ENCODE data around the gene EFNA5.
"Not testable (repeated sequence)": the region's sequence is repeated elsewhere in the genome, so short reads cannot be mapped to it uniquely, and the experiment has no call there.

EFNA5 gene

DNA sequence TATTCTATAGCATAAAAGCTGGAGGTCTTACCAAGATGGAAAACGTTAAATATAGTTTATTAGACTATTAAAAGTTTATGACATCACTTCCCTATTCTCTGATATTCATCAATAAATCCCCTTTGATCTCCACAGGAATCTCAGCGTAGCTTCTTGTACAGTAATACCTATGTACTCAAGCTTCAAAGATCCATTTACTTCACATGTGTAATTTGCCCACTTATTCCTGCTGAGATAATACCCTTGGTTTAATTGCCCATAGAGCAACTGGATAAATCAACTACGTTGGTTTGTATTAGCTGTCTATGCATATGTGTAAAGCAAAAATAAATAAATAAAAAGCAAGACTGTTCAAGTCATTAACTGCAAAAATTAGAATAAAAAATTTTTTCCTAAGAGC, 219.7 kb downstream of the EFNA5 start:
- DNase-seq: no peak

DNA sequence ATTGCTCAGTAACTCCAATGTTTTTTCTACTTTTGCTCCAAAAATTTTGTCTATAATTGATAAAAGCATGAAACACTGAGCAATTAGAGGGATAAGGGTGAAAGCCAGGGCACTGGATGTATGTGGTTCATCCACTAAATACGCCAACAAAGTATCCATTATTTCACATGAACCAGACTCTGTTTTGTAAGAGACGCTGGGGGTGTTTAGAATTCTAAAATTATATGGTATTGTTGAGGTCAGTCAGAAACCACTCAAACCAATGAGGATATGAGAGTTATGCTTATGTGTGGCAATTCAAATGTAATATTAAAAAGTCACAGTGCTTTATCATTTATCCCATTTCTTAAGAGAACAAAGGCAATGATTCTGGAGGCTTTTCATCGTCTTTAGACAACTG, 220.2 kb downstream of the EFNA5 start:
- no peak for DNase-seq

DNA sequence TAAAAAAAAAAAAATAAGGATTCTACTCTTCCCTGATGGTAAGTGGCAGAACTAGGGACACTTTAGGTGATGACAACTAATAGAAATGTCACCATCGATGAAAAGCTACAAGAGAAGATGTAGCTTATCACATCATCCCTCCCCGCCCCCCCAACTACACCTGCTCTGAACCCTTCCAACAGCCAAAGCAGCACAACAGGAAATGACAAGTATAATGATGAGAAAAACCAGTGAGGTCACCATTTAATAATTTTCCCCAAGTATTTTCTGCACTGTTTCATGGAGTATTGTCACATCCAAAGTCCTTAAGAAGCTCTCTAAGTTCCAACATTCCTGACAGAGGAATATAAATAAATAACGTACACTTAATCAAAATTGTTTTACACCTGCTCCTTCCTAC, 221.4 kb downstream of the EFNA5 start:
- no peak for DNase-seq

DNA sequence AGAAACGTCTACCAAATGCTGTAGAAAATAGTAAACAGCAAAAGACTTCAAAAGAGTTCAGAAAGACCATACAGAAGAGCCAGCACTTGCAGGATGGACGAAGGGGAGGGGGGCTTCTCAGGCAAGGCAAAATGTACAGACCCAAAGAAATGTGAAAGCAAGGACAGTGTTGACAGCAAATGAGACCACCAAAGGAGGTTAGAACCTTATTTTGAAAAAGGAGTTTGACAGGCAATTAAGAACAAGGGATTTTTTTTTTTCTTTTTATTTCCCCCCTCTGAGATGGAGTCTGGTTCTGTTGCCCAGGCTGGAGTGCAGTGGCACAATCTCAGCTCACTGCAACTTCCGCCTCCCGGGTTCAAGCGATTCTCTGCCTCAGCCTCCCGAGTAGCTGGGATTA, 223.2 kb downstream of the EFNA5 start:
- no peak for DNase-seq

DNA sequence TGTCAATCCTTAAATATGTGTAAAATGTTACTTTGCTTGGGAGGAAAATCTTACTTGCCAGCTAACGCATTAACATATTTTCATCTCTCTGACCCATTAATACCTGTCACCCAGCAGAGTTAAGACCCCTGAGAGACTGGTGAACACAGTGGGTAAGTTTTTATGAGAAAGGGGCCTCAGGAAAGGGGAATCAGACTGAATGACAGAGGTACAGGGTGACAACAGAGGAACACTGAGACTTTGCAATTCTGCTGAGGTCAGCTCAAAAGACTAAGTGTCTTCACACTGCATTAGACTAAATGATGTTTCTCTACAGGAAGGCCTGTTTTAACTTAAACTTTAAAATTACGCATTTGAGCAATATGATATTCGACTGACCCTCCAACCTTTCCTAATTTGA, 223.8 kb downstream of the EFNA5 start:
- no peak for DNase-seq

DNA sequence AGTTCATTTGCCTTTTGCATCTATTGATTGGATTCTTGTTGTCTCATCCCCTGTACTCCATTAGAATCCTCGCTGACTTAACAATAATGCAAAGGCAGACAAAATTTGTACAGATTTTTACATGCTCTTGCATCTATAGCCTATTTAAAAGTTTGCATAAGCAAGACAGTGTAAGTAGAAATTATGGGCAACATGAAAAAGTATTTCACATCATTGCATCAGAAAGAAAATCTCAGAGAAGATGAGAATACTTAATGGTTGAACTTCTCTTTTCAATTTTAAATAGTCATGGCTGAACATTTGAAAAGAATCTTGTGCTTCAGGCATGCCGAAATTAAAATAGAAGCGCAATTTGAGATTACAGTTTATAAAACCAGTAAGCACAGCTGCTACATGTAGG, 226.4 kb downstream of the EFNA5 start:
- no peak for DNase-seq

DNA sequence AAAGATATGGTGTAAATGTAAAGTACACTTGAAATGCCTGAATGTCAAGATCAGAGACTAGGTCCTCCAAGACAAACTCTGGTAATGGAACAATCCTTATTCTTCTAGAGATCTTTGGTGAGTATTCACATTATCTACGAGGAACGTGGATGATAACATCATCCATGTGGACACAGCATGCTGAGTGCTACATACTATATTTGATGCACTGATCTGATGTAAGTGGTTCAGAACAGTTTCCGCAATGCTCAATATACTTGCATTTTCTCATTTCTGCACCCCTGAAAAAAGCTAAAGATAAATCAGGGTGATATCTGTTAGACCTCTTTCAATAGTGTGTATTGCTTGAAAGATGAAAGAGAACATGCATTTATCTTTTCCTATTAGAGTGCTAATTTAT, 226.8 kb downstream of the EFNA5 start:
- no peak for DNase-seq

DNA sequence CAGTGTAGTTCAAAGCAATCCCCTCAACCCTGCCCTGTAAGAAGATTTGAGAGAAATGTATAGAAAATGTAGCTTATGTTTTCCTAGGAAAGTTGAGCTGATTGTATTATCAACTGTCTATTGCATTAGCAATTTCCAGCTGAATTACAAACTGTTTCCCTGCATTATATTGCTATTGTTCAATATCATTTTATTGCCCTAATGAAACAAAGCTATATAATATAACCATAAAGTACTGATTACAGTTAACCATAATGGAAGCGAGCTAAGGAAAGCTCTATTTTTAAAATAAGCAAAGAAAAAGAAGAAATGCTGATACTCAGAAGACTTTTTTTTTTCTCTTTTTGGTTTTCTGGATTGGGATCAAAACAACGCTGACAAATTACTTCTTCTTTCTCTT, 228.3 kb downstream of the EFNA5 start:
- no peak for DNase-seq

DNA sequence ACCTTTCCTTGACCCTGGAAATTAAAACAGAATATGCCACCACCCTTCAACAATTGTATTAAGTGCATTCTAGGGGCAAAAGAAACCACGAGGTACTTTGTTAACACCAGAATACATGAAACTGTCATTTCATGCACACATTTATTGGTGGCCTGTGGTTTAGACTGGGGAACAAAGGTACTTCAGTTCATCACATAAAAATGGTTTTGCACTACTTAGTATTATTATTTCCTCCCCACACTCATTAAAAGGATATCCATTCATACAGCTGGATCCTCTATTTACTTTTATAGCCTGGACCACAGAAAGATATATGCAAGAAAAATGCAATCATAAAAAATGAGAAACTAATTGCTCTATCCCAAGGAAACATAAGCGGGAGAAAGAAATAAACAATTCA, 230.9 kb downstream of the EFNA5 start:
- DNase-seq: no peak

DNA sequence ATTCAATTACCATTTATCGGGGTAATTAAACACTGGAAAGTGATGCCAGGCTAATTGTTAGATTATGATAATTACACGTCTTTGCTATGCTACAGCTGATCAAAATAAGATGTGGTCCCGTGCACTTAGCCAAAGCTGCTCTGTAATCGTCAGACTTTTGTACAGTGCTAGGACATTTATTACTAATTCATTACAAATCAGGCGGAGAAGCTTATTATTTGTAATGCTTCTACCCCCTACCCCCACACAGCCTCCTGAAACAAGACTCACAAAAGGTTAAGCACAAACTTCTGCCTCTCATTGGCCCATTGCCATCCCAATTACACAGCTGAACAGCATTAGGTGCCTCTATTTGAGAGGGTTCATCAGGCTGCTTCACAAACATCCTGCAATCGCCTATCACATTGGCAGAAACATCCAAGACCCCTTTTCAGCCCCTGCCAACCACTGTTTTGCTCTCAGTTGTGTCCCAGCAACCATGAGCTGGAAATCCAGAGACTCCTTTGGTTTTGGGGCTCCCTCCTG, 232.7 kb downstream of the EFNA5 start:
- no peak for DNase-seq

DNA sequence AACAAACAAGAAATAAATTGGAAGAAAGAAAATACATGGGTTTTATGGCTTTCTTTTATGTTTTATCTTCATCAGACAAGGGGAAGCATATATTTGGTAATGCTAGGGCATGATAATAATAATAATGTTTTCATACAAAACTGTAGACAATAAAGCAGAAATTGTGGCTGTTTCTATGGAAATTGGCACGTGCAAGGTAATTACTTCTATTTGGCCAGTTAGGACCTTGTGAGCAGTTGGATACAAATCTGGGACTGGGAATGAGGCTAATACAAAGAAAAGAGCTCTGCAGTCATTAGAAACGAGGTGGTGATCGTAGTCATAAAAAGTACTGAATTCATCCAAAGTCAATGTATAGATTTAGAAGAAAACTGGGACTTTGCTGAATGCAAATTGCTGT, 233.6 kb downstream of the EFNA5 start:
- DNase-seq: no peak

DNA sequence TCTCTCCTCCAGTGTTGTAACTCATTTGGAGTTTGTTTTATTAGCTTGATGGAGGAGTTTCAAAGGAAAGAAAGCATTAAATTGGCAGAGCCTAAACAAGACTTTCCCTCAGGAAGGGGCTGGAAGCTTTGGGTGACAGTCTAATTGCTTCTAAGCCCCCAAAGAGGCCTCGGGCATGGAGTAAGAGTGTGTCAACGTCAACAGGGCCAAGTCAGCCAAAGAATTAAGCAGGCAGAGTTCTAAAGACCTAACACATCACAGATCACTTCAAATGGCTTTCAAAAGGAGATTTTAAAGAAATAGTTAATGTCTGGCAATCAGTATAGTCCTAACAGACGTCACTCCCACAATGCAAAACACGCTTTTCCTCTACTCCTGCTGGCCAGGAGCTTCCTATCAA, 234.5 kb downstream of the EFNA5 start:
- DNase-seq: no peak

DNA sequence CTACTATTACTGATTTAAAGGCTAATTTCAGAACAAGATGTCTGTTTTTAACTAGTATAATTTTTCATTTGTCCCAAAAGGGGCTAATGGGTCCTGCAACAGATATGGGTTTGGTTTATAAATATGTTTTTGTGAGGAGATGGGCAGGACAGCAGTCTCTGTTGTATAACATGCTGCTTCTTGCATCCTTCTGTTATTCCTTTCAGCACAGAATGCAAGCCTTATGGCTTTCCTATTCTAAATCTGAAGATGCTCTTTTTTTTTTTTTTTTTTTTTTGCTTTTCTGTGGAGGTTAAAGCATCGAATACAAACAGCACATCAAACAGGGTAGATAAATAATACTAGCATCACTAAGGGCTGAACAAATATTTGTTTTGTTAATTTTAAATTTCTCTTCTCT, 235.7 kb downstream of the EFNA5 start:
- no peak for DNase-seq

DNA sequence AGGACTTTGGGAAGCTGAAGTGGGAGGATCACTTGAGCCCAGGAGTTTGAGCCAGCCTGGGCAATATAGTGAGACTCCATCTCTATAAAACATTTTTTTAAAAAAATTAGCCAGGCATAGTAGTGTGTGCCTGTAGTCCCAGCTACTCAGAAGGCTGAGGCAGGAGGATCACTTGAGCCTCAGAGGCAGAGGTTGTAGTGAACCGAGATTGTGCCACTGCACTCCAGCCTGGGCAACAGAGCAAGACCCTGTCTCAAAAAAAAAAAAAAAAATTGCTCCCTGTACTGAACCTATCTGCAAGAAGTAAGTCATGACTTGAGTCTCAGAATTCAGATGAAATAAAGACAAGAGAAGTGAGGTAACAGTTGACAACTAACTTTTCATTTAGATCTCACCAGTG, 237.1 kb downstream of the EFNA5 start:
- DNase-seq: not testable (repeated sequence)

DNA sequence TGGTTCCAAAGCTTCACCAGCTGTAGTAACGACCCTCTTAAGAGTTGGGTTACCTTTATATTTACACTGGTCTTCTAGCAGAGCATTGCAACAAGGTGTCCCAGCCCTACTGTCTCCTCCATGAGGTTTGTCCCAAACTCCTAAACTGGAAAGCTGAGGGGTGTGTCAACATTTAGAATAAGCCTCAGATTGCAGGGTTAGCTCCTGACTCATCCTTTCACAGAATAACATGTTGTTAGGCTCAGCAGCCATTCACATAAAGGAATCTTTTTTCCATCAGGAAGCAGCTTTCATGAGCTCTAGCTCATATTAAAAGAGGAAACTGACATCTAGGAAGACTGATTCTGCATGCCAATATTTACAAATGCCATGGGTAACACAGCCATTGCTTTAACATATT, 238.7 kb downstream of the EFNA5 start:
- no peak for DNase-seq

DNA sequence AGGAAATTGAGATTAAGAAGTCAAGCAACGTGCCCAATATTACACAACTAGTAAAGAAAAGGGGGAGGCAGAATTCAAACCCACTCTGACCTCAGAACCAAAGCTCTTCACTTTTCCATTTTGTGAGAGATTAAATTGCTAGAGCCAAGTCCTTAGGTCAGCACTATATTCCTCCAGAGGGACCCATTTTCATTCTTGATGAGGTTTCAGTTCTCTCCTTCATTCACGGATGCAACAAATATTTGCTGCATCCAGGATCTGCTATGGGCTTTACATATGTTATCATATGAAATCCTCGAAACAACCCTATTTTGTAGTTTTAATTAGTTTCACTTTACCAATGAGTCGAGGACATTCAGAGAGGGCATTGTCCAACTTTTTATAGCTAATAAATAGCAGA, 239.2 kb downstream of the EFNA5 start:
- DNase-seq: no peak

DNA sequence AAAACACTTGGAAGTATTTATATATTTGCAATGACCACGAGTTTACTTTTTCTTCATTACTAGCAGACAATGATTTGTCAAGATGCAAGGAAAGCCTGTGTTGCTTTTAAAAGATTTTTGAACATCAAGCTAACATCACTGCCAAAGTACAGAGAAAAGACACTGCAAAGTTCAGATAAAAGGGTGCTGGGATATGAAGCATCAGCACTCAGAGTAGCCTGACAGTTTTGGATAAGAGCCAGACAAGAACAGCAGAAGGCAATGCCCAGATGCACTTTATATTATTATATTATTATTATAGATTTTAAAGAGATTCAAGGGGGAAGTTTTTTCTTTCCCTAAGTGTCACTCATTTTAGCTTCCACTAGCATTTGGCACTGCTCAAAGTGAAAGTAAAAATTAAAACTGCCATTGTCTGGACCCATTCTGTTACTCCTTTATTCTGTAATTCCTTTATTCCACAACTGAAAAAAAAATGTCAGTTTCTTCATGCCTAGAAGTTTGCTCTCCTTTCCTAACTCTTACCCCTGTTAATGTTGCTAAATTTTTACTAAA, 240.6 kb downstream of the EFNA5 start:
- DNase-seq: no peak

DNA sequence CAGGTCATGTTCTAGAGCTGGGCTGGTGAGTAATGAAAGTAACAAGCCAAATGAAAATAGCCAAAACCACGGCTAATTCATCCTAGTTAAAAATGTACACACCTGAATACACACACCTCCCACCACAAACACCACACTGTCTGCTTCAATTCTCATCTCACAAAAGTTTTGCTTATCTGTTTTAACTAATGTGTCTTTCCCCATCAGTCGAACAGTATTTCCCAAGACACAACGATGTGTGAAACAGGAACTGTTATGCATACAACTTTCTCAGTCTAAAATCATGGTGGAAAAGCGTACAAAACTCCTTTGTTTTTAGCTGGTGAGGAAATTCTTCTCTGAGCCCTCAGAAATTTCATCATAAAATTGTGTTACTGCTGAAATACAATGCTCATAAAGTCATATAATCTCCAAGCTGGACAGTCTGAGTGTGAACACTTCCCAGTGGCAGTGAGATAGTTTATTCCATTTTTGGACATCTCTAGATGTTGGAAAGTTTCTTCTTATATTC, 242.4 kb downstream of the EFNA5 start:
- no peak for DNase-seq

DNA sequence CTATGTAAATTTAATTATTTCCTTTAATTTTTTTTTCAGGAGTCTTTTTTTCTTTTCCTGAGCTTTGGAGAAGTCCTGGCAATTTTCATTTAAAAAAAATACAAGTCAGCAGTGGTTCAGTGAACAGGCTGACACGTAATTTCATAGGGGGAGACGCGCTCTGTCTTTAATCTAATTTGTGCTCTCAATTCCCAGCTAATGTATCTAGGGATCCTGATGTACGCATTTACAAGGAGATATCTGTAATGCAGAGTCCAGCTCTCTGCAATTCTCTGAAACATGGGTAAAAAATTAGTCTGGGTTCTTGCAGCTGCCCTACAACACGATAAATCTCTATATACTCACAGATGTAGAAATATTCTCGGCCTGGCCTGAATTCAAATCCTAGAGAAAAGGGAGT, 243.9 kb downstream of the EFNA5 start:
- DNase-seq: no peak

DNA sequence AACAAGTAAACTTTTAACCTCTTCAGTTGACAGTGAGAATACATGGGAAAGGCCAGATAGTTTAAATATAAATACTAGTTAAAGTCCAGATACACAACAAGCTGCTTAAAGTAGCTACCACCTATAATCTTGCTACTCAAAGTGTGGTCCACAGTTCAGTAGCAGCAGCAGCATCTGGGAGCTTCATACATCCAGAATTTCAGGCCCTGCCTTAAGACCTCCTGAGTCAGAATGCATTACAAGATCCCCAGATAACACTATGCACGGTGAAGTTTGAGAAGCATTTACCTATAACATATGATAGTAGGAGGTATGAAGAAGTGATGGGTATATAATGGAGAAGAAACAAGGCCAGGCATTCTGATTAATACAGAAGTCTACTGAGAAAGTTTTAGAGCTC, 244.5 kb downstream of the EFNA5 start:
- DNase-seq: no peak

DNA sequence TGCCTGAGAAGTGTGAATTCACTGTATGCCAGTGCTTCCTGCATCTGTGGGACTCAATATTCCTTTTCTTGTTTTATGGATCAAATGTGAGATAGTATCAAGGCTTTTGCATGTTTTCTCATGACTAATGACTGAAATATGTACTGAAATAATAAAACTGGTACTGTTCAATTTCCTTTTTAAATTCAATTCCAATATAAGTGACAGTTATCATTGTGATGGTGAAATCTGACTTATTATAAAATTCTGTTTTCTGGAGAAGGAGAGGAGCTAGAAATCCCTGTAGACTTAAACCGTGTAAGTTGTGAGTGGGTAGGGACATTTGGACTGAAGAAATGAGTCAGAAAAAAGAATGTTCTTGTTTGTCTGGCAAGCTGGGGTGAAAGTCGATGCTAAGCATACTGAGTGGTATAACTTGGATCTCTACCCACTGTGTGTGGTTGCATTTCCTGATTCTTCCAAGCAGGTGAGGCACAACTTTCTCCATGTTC, 245.2 kb downstream of the EFNA5 start:
- DNase-seq: no peak

DNA sequence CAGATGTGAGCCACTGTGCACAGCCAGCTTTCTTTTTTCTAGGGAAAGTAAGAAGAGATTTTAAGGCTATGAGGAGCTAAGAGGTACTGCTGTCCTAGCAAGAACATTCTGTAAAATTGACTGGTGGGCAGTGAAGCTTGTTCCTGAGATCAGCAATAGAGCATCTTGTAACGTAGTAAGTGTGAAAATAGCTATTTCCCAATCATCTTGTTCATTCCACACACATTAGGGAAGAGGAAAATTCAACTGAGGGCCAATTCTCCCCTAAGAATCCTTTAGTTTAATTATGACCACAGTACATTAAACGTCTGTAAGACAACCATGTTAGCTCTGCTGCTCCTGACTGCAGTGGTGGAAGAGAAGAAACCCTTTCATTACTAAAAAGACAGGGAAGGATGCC, 246.2 kb downstream of the EFNA5 start:
- DNase-seq: no peak

DNA sequence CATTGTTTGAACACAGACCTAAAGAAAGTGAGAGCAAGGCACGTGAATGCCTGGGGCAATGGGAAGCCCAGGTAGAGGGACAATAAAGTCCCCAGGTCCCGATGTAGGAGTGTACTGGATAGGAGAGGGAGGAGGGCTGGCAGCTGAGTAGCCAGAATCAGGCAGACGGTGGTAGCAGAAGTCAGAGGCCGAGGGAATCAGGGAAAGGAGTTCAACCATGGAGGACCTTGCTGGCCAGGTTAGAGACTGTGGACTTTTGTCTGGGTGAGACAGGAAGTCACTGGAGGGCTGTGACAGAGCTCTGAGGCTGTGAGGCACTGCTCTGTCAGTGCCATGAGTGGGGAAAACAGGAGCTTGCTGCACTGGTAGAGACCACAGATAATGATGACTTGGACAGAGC, 248.2 kb downstream of the EFNA5 start:
- no peak for DNase-seq

DNA sequence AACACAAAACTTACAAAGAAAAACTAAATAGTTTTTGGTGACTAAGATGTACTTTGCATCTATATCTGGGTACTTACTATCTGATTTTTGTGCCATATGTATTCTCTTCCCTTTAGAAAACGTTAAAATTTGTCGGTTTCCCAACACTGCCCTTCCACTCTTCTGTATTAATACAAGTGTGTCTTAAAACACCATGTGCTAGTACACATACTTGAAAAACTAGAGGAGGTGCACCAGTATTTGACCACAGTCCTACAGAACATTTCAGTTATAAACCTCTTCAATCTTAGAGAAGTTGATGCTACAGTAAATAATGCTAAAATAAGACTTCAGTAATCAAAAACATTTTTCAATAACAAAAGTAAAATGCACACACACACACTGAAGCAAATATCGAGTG, 251.2 kb downstream of the EFNA5 start:
- DNase-seq: no peak

DNA sequence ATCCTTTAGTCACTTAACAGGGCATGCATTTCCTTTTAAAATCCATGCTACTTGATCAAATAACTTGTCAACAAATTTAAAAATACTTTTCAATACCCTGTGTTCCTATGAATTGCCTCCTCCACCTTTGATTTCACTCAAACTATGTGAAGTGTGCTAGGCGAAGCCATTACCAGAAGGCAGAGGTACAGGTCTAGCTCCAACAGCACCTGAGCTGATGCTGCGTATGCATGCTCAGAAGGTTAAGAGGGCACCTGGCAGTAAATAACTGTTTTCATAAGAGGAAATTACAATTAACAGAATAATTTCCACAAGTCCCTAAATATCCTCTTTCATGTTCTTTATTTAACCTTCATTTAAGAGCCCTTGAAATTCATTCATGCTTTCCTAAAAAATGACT, 251.8 kb downstream of the EFNA5 start:
- DNase-seq: no peak

Measured in activated CD4-positive, alpha-beta T cell treated with anti-CD3 and anti-CD28 coated beads for 1 hour (primary cell).